Measurements from ENCODE around the gene CHD1L.

GRCh38 chr1:147214325-147214724 lies 28.2 kb upstream of the CHD1L start:
- TF ChIP-seq CTCF (conservative IDR thresholded peaks at IDR 0.05; ENCODE audit: low read depth, low read length) = no peak
- no peak for TF ChIP-seq EZH2 (IDR thresholded peaks at IDR 0.05; ENCODE audit: low read length, unreplicated experiment)
- no peak for TF ChIP-seq EZH2phosphoT487 (IDR thresholded peaks at IDR 0.05; ENCODE audit: borderline replicate concordance, low read length)

Measured in PC-3 (cell line).